ENCODE results near the gene LMTK2.

Gene LMTK2

GRCh38 chr7:98186452-98187137, 79.9 kb downstream of the LMTK2 start:
- H3K36me3 ChIP-seq (ENCODE audit: control insufficient read depth, insufficient read depth, low read length): no peaks in the 10 kb centered on the region
- TF ChIP-seq CTCF (IDR thresholded peaks at IDR 0.05): no peak

GRCh38 chr7:98187138-98187502, 80.5 kb downstream of the LMTK2 start:
- H3K4me3 ChIP-seq (ENCODE audit: low read depth, low read length): no peak overlapping the region
- no peak for TF ChIP-seq CTCF (IDR thresholded peaks at IDR 0.05)
- no peak overlapping the region for H3K4me2 ChIP-seq (ENCODE audit: low read length)
- H3K4me1 ChIP-seq: no peaks in the 10 kb centered on the region
- H3K27me3 ChIP-seq (ENCODE audit: control insufficient read depth, insufficient read depth, low read length): no peaks in the 10 kb centered on the region
- H3K36me3 ChIP-seq (ENCODE audit: control insufficient read depth, insufficient read depth, low read length): no peaks in the 10 kb centered on the region
- no peaks in the 10 kb centered on the region for H3K9me3 ChIP-seq (ENCODE audit: control insufficient read depth, low read length)
- H2AFZ ChIP-seq: no peak overlapping the region
- peaks cover 9% of the 10 kb centered on the region for H3K79me2 ChIP-seq
- H3K9ac ChIP-seq: no peak overlapping the region
- no peak overlapping the region for H3K27ac ChIP-seq

More at GRCh38 chr7:98186452-98187137, 79.9 kb downstream of the LMTK2 start:
- H2AFZ ChIP-seq: no peak overlapping the region
- H3K9ac ChIP-seq: no peak overlapping the region
- H3K27ac ChIP-seq: no peak overlapping the region
- no peaks in the 10 kb centered on the region for H3K4me1 ChIP-seq
- H3K79me2 ChIP-seq: peaks cover 9% of the 10 kb centered on the region
- no peak overlapping the region for H3K4me3 ChIP-seq (ENCODE audit: low read depth, low read length)
- H3K9me3 ChIP-seq (ENCODE audit: control insufficient read depth, low read length): no peaks in the 10 kb centered on the region
- no peak overlapping the region for H3K4me2 ChIP-seq (ENCODE audit: low read length)
- H3K27me3 ChIP-seq (ENCODE audit: control insufficient read depth, insufficient read depth, low read length): no peaks in the 10 kb centered on the region

GRCh38 chr7:98189559-98189958, 82.9 kb downstream of the LMTK2 start:
- Histone ChIP-seq H3K27me3 (ENCODE audit: control insufficient read depth, insufficient read depth, low read length) (no peaks in the 10 kb centered on the region), H3K9me3 (ENCODE audit: control insufficient read depth, low read length) (no peaks in the 10 kb centered on the region), H3K27ac (no peak overlapping the region), H3K4me3 (ENCODE audit: low read depth, low read length) (no peak overlapping the region), H3K4me1 (no peaks in the 10 kb centered on the region), H3K79me2 (peaks cover 14% of the 10 kb centered on the region), H3K36me3 (ENCODE audit: control insufficient read depth, insufficient read depth, low read length) (no peaks in the 10 kb centered on the region), H3K4me2 (ENCODE audit: low read length) (no peak overlapping the region), H2AFZ (no peak overlapping the region), H3K9ac (no peak overlapping the region)
- TF ChIP-seq CTCF (IDR thresholded peaks at IDR 0.05): no peak

- Histone ChIP-seq H3K4me3 (ENCODE audit: low read depth, low read length) (no peak overlapping the region), H3K36me3 (ENCODE audit: control insufficient read depth, insufficient read depth, low read length) (no peaks in the 10 kb centered on the region), H3K4me2 (ENCODE audit: low read length) (no peak overlapping the region), H3K79me2 (peaks cover 14% of the 10 kb centered on the region), H3K4me1 (no peaks in the 10 kb centered on the region), H3K9me3 (ENCODE audit: control insufficient read depth, low read length) (no peaks in the 10 kb centered on the region), H2AFZ (no peak overlapping the region), H3K27me3 (ENCODE audit: control insufficient read depth, insufficient read depth, low read length) (no peaks in the 10 kb centered on the region), H3K9ac (no peak overlapping the region), H3K27ac (no peak overlapping the region)
- no peak for TF ChIP-seq CTCF (IDR thresholded peaks at IDR 0.05)
Measured at GRCh38 chr7:98191668-98192431, 85.2 kb downstream of the LMTK2 start.

Data from parathyroid adenoma (tissue), 2 donors.